ENCODE data around the gene TBCD.
A peak's percentile ranks its signal among the peaks of the same experiment; 100 is the strongest.

TBCD gene

GRCh38 chr17:82856361-82856760, 104.5 kb downstream of the TBCD start:
- no peak for DNase-seq (ENCODE audit: low read depth)
- TF ChIP-seq CTCF (IDR thresholded peaks at IDR 0.05; ENCODE audit: low read depth, low read length, missing control alignments) = no peak
- no peak overlapping the region for H3K4me3 ChIP-seq (ENCODE audit: low read depth, low read length)

- H3K4me3 ChIP-seq (ENCODE audit: low read depth, low read length) = no peak overlapping the region
- DNase-seq (ENCODE audit: low read depth) = no peak
- no peak for TF ChIP-seq CTCF (IDR thresholded peaks at IDR 0.05; ENCODE audit: low read depth, low read length, missing control alignments)
These were observed 106.7 kb downstream of the TBCD start for GRCh38 chr17:82858376-82859126.

- TF ChIP-seq CTCF (IDR thresholded peaks at IDR 0.05; ENCODE audit: low read depth, low read length, missing control alignments) = no peak
- DNase-seq (ENCODE audit: low read depth) = peak; percentile 33
- H3K4me3 ChIP-seq (ENCODE audit: low read depth, low read length) = peak overlapping the region; percentile 31
These were observed 107.9 kb downstream of the TBCD start for GRCh38 chr17:82859431-82860403.

GRCh38 chr17:82860606-82861392, 108.9 kb downstream of the TBCD start:
- DNase-seq (ENCODE audit: low read depth) = no peak
- no peak for TF ChIP-seq CTCF (IDR thresholded peaks at IDR 0.05; ENCODE audit: low read depth, low read length, missing control alignments)
- H3K4me3 ChIP-seq (ENCODE audit: low read depth, low read length) = peak overlapping the region; percentile 31

GRCh38 chr17:82861393-82861775, 109.5 kb downstream of the TBCD start:
- no peak overlapping the region for H3K4me3 ChIP-seq (ENCODE audit: low read depth, low read length)
- no peak for TF ChIP-seq CTCF (IDR thresholded peaks at IDR 0.05; ENCODE audit: low read depth, low read length, missing control alignments)
- no peak for DNase-seq (ENCODE audit: low read depth)

- H3K4me3 ChIP-seq (ENCODE audit: low read depth, low read length) = no peak overlapping the region
- no peak for DNase-seq (ENCODE audit: low read depth)
- no peak for TF ChIP-seq CTCF (IDR thresholded peaks at IDR 0.05; ENCODE audit: low read depth, low read length, missing control alignments)
These were observed 110.3 kb downstream of the TBCD start for GRCh38 chr17:82862191-82862590.

Measured in GM12864 (cell line).